Measurements from ENCODE around the gene INHBB. TPM values are rescaled to one million over a fixed set of nuclear protein-coding genes. Genes with fewer than 3 reads are reported as not detected.

INHBB gene
- total RNA-seq, 2 donors from 2014 or later, result 35.9 to 83.7 TPM

- intact Hi-C loops (cut with DNase I), result no loop called here
- no peaks in the 10 kb centered on the region for H3K36me3 ChIP-seq
- no peak for DNase-seq (ENCODE audit: low spot score)
- no peak overlapping the region for H3K4me3 ChIP-seq
- no peak for TF ChIP-seq CTCF (IDR thresholded peaks at IDR 0.05)
- no peak for TF ChIP-seq POLR2A (IDR thresholded peaks at IDR 0.05)
- TF ChIP-seq POLR2AphosphoS5 (IDR thresholded peaks at IDR 0.05), result no peak
- H3K27ac ChIP-seq, result no peak overlapping the region
- H3K9me3 ChIP-seq, result no peaks in the 10 kb centered on the region
- H3K4me1 ChIP-seq (replicated peaks), result no peaks in the 10 kb centered on the region
- WGBS, result 100% methylated on average over 4 of the region's 4 CpGs
- H3K27me3 ChIP-seq (replicated peaks; ENCODE audit: insufficient read depth), result no peaks in the 10 kb centered on the region
These were observed 26.9 kb downstream of the INHBB start for GRCh38 chr2:120372816-120373215.

GRCh38 chr2:120373424-120373823 is 27.5 kb downstream of the INHBB start:
- no peaks in the 10 kb centered on the region for H3K4me1 ChIP-seq (replicated peaks)
- intact Hi-C loops (cut with DNase I), result no loop called here
- no peak overlapping the region for H3K4me3 ChIP-seq
- no peaks in the 10 kb centered on the region for H3K27me3 ChIP-seq (replicated peaks; ENCODE audit: insufficient read depth)
- TF ChIP-seq POLR2AphosphoS5 (IDR thresholded peaks at IDR 0.05) (no peak), POLR2A (IDR thresholded peaks at IDR 0.05) (no peak), CTCF (IDR thresholded peaks at IDR 0.05) (no peak)
- 51% methylated on average over 10 of the region's 10 CpGs for WGBS
- no peak for DNase-seq (ENCODE audit: low spot score)
- no peaks in the 10 kb centered on the region for H3K9me3 ChIP-seq
- H3K27ac ChIP-seq, result no peak overlapping the region
- H3K36me3 ChIP-seq, result no peaks in the 10 kb centered on the region

GRCh38 chr2:120374821-120375220 is 28.9 kb downstream of the INHBB start:
- 90% methylated on average over 3 of the region's 5 CpGs for WGBS
- intact Hi-C loops (cut with DNase I), result no loop called here
- TF ChIP-seq POLR2A (IDR thresholded peaks at IDR 0.05) (no peak), CTCF (IDR thresholded peaks at IDR 0.05) (no peak), POLR2AphosphoS5 (IDR thresholded peaks at IDR 0.05) (no peak)

GRCh38 chr2:120375251-120376020 is 29.5 kb downstream of the INHBB start:
- WGBS, result 94% methylated on average over 14 of the region's 14 CpGs
- no peaks in the 10 kb centered on the region for H3K36me3 ChIP-seq
- intact Hi-C loops (cut with DNase I), result no loop called here
- H3K27me3 ChIP-seq (replicated peaks; ENCODE audit: insufficient read depth), result no peaks in the 10 kb centered on the region
- DNase-seq (ENCODE audit: low spot score), result no peak
- no peak overlapping the region for H3K27ac ChIP-seq
- no peaks in the 10 kb centered on the region for H3K4me1 ChIP-seq (replicated peaks)
- TF ChIP-seq POLR2AphosphoS5 (IDR thresholded peaks at IDR 0.05) (no peak), CTCF (IDR thresholded peaks at IDR 0.05) (no peak), POLR2A (IDR thresholded peaks at IDR 0.05) (no peak)
- no peaks in the 10 kb centered on the region for H3K9me3 ChIP-seq
- no peak overlapping the region for H3K4me3 ChIP-seq

More at GRCh38 chr2:120374821-120375220, 28.9 kb downstream of the INHBB start:
- H3K36me3 ChIP-seq, result no peaks in the 10 kb centered on the region
- DNase-seq (ENCODE audit: low spot score), result no peak
- H3K9me3 ChIP-seq, result no peaks in the 10 kb centered on the region
- H3K27me3 ChIP-seq (replicated peaks; ENCODE audit: insufficient read depth), result no peaks in the 10 kb centered on the region
- no peak overlapping the region for H3K27ac ChIP-seq
- H3K4me1 ChIP-seq (replicated peaks), result no peaks in the 10 kb centered on the region
- H3K4me3 ChIP-seq, result no peak overlapping the region

- WGBS, result 85% methylated on average over 12 of the region's 12 CpGs
- no peaks in the 10 kb centered on the region for H3K36me3 ChIP-seq
- H3K9me3 ChIP-seq, result no peaks in the 10 kb centered on the region
- H3K4me1 ChIP-seq (replicated peaks), result no peaks in the 10 kb centered on the region
- TF ChIP-seq POLR2AphosphoS5 (IDR thresholded peaks at IDR 0.05) (no peak), POLR2A (IDR thresholded peaks at IDR 0.05) (no peak), CTCF (IDR thresholded peaks at IDR 0.05) (no peak)
- DNase-seq (ENCODE audit: low spot score), result no peak
- no peaks in the 10 kb centered on the region for H3K27me3 ChIP-seq (replicated peaks; ENCODE audit: insufficient read depth)
- no peak overlapping the region for H3K27ac ChIP-seq
- intact Hi-C loops (cut with DNase I), result no loop called here
- no peak overlapping the region for H3K4me3 ChIP-seq
These were observed 30.2 kb downstream of the INHBB start for GRCh38 chr2:120376101-120376500.

All from prostate gland (tissue), 2 donors.